ENCODE results near the gene LIN7A.

GRCh38 chr12:80766210-80766609 is 171.5 kb downstream of the LIN7A start:
- TF ChIP-seq CEBPB (IDR thresholded peaks at IDR 0.05; ENCODE audit: low read depth, low read length) = no peak
- no peak for TF ChIP-seq FOS (IDR thresholded peaks at IDR 0.05; ENCODE audit: low read depth, low read length)
- no peak for TF ChIP-seq MXI1 (IDR thresholded peaks at IDR 0.05; ENCODE audit: borderline replicate concordance, low read depth, low read length)
- TF ChIP-seq CTCF (conservative IDR thresholded peaks at IDR 0.05; ENCODE audit: low read depth, low read length) = no peak
- no peak for TF ChIP-seq POLR2A (IDR thresholded peaks at IDR 0.05; ENCODE audit: low read depth, low read length)
- no peak for TF ChIP-seq RAD21 (IDR thresholded peaks at IDR 0.05; ENCODE audit: low read length)
- no peak for TF ChIP-seq ELK1 (IDR thresholded peaks at IDR 0.05; ENCODE audit: borderline replicate concordance, low read depth, low read length)
- no peak for TF ChIP-seq CHD1 (IDR thresholded peaks at IDR 0.05; ENCODE audit: low read depth, low read length)
- TF ChIP-seq RFX5 (IDR thresholded peaks at IDR 0.05; ENCODE audit: low read depth, low read length) = no peak
- TF ChIP-seq USF2 (IDR thresholded peaks at IDR 0.05; ENCODE audit: low read depth, low read length) = no peak

Data from IMR-90 (cell line).